GM12875 (cell line): ENCODE results near the gene ZBTB46.

Source experiments
- H3K4me3 ChIP-seq: one replicate; pipeline ENCODE4 v1.5.1; 2011; ENCODE audit warnings: low read depth, low read length, control low read depth
- TF ChIP-seq, protein P1 (sequence below): IDR thresholded peaks from 2 replicates; pipeline ENCODE4 v1.5.1; 2011; ENCODE audit warnings: low read depth, mild to moderate bottlenecking, control low read depth, inconsistent platforms, low read length, moderate library complexity, borderline replicate concordance; ENCODE audit not compliant: insufficient read depth

ZBTB46 gene

DNA sequence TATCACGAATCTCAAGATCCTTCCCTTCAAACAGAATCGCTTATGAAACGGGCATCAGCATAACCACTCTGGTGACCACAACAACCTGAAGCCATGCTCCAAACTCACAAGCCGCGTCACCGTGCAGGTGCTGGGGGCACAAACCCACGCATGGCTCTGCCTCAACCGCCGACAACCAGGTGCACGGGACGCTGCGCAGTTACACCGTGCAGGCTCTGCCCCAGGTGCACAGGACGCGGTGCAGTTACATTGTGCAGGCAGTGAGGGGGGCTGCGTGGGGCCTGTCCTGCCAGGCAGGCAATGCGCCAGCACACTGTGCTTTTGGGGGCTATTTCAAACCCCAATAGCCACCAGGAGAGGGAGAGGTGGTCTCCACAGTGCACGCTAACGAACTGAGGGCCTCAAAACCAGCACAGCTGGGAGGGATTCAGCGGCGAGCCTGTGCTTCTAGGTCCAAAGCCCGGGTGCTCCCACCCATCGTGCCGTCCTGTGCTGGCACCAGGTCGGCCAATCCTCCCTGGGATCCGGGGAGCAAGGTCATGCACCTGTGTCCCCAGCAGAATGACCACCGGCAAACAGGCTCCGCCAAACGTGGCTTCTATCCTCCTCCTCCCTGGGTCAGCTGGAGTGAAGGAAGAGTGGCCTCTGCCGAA, 35.8 kb downstream of the ZBTB46 start:
- H3K4me3 ChIP-seq = no peak overlapping the region
- TF ChIP-seq, protein P1, sequence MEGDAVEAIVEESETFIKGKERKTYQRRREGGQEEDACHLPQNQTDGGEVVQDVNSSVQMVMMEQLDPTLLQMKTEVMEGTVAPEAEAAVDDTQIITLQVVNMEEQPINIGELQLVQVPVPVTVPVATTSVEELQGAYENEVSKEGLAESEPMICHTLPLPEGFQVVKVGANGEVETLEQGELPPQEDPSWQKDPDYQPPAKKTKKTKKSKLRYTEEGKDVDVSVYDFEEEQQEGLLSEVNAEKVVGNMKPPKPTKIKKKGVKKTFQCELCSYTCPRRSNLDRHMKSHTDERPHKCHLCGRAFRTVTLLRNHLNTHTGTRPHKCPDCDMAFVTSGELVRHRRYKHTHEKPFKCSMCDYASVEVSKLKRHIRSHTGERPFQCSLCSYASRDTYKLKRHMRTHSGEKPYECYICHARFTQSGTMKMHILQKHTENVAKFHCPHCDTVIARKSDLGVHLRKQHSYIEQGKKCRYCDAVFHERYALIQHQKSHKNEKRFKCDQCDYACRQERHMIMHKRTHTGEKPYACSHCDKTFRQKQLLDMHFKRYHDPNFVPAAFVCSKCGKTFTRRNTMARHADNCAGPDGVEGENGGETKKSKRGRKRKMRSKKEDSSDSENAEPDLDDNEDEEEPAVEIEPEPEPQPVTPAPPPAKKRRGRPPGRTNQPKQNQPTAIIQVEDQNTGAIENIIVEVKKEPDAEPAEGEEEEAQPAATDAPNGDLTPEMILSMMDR = no peak

DNA sequence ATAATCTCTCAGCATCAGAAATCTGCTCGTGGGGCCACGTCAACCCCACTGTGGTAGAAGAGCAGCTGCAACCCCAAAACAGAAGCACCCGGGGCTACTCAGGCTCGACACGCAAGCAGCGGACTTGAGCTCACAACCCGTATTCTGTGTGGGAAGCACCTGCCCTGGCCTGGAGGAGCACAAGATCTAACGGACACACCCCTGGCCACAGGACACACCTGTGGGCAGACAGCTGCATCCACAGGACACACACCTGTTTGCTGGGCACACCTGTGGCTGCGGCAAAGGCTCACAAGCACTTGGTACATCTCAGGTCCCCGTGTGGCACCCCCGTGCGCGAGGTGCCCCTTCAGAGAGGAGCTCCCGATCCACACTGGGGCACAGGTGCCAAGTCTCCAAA, 36.5 kb downstream of the ZBTB46 start:
- no peak overlapping the region for H3K4me3 ChIP-seq
- TF ChIP-seq, protein P1 = no peak

DNA sequence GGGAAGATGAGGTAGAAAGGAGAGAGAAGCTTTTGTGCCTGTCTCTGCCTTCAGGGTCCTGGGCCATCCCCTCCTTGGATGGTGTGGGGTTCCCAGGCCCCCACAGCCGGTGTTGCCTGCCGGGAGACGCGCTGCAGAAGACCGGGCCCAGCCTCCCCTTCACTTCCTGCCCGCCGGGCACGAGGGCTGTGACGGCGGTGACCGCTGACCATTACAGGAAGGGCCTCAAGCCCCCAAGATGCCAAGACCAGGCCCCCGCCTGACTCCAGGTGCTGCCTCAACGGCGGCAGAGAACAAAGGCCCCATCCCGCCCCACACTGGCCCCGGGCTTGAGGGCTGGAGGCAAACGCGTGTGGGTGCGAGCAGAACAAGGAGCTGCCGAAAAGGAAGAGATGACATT, 38.2 kb downstream of the ZBTB46 start:
- H3K4me3 ChIP-seq = no peak overlapping the region
- TF ChIP-seq, protein P1 = no peak

DNA sequence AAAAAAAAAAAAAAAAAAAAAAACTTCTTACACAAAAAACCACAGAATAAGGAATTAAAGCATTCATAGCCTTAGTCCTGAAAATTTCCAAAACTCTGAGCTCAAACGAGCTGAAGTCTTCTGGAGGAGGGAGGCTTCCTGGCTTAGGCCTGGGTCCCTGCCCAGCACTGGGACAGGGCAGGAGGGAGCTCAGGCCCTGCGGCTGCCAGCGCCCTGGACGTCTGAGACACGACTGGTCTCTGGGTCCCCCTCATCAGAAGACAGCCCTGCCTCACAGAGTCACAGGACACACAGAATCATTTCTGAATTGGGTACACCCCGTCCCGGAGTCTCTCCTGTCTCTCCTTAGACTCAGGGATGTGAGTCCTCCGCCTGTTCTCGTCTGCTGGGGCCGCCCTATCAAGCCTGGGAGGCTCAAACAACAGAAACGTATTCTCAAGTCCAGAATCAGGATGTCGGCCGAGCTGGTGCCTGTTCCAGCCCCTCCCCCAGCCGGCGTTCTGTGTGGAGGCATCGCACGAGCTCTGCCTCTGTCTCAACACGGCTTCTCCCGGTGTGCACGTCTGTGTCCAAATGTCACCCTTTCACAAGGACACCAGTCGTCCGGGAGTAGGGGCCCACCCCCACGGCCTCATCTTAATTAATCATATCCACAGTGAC, 39.4 kb downstream of the ZBTB46 start:
- TF ChIP-seq, protein P1 = no peak
- H3K4me3 ChIP-seq = no peak overlapping the region

DNA sequence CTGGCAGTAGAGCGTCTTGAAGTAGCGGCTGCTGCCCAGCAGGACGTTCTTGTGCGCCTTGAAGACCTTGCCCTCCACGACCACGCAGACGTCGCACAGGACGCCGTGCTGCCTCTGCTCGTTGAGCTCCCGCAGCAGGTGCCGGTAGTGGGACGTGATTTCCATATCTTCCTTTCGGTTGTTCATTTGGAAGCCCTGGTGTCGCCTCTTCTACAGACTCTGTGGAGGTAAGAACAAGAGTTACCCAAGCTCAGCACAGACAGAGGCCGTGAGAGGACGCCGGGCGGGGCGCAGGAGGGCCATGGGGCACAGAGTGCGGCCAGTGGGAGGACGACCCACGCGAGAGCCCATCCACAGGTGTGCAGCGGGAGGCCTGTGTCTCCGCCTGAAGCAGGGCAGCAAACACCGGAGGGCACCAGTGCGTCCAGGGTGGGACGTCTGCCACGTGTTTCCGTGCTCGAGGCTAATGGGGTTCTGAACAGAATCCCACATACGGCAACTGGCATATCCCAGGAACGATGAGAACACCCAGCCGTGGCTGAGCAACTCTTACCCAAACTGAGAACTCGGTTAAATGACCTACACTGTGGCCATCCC, 40.4 kb downstream of the ZBTB46 start:
- H3K4me3 ChIP-seq = no peak overlapping the region
- TF ChIP-seq, protein P1 = no peak

DNA sequence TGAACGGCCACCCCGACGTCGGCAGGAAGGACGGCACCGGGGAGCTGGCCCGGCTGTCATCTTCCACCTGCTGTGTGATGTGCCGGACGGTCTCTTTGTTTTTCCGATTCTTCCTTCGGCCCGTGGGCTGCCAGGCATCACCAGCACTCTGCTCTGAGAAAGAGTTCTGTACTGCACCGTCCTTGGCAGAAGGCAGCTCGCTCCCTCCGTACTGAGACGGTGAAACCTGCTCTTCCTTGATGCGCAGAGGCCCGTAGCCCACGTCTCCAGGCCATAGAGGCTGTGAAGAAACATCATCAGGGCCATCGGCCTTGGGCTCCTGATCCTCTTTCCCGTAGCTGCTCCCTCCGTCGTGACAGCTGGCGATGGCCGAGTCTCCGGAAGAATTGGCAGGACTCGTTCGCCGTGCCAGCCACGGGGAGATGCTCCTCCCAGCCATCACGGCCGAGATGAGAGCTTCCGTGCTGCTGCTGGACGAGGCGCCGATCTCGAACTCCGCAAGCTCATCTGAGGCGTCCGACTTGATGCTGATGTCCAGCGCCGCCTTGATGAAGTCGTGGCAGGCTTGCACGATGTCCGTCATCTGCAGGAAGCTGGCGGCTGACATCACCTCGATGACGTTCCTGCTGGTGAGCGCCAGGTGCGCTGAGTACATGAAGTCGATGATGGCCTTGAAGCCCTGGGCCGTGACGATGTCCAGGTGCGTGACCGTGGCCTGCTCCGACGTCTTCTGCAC, 41.1 kb downstream of the ZBTB46 start:
- H3K4me3 ChIP-seq = no peak overlapping the region
- TF ChIP-seq, protein P1 = no peak
